Measurements from ENCODE around the gene FAM163A.
"Not testable (repeated sequence)": the region's sequence is repeated elsewhere in the genome, so short reads cannot be mapped to it uniquely, and the experiment has no call there.

FAM163A gene

GRCh38 chr1:179742717-179743678 is at the start of gene FAM163A:
Gene FAM163A (plus strand): TSS chr1:179743291. CDS start chr1:179813098, 69,807 bp downstream.
- DNase-seq, result peak; percentile 54

- not testable (repeated sequence) for DNase-seq
These were observed 48.6 kb upstream of the FAM163A start for GRCh38 chr1:179694530-179694929.

GRCh38 chr1:179702946-179703539 is 40.0 kb upstream of the FAM163A start:
- DNase-seq, result no peak

- peak; percentile 78 for DNase-seq
These were observed 36.7 kb upstream of the FAM163A start for GRCh38 chr1:179706339-179706941.

- DNase-seq, result no peak
These were observed 35.7 kb upstream of the FAM163A start for GRCh38 chr1:179707406-179707805.

GRCh38 chr1:179708434-179709195 is 34.5 kb upstream of the FAM163A start:
- DNase-seq, result no peak

- peak; percentile 49 for DNase-seq
These were observed 33.2 kb upstream of the FAM163A start for GRCh38 chr1:179709841-179710329.

- no peak for DNase-seq
These were observed 28.9 kb upstream of the FAM163A start for GRCh38 chr1:179714159-179714558.

GRCh38 chr1:179714623-179715022 is 28.5 kb upstream of the FAM163A start:
- no peak for DNase-seq

- no peak for DNase-seq
These were observed 23.8 kb upstream of the FAM163A start for GRCh38 chr1:179719272-179719671.

GRCh38 chr1:179728271-179728670 is 14.8 kb upstream of the FAM163A start:
- DNase-seq, result no peak

- DNase-seq, result no peak
These were observed 13.2 kb upstream of the FAM163A start for GRCh38 chr1:179729881-179730280.

GRCh38 chr1:179731643-179732042 is 11.4 kb upstream of the FAM163A start:
- DNase-seq, result no peak

- DNase-seq, result no peak
These were observed 800 bp upstream of the FAM163A start for GRCh38 chr1:179742291-179742690.

GRCh38 chr1:179743679-179744400 is 749 bp downstream of the FAM163A start:
- DNase-seq, result no peak

- no peak for DNase-seq
These were observed 1.5 kb downstream of the FAM163A start for GRCh38 chr1:179744401-179745130.

- no peak for DNase-seq
These were observed 2.1 kb downstream of the FAM163A start for GRCh38 chr1:179745131-179745611.

GRCh38 chr1:179745743-179746142 is 2.7 kb downstream of the FAM163A start:
- DNase-seq, result no peak

- DNase-seq, result no peak
These were observed 4.5 kb downstream of the FAM163A start for GRCh38 chr1:179747611-179748010.

GRCh38 chr1:179748772-179749171 is 5.7 kb downstream of the FAM163A start:
- DNase-seq, result no peak

- DNase-seq, result no peak
These were observed 7.5 kb downstream of the FAM163A start for GRCh38 chr1:179750630-179751029.

All from right forelimb (tissue), 1 donor.